GM18520 (cell line): Measurements from ENCODE around the gene EFNB2.

ENCODE experiments used
- ATAC-seq: cut with Tn5 transposase; IDR thresholded peaks from one replicate; pipeline ENCODE4 v1.9.1; 2021; ENCODE audit not compliant: unreplicated experiment

Gene EFNB2

GRCh38 chr13:106503730-106504453 lies 31.6 kb downstream of the EFNB2 start:
- ATAC-seq, result no peak

DNA sequence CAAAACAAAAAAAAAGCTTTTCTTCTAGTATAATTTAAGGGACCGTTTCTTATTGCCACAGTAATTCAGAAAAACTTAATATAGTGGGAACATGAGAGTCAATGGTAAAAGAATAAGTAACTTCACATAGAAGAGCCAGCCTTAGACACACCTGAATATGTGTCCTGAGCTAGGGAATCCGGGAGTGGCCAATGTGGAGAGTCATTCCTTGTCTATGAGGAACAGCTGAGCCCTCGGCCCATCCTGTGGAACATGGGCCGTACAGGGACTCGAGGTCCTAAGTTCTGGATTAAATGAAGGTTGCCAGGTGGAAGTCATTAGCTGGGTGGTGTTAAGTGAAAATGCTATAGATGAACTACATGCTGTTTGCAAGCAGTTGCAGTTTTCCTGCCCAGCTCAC lies 32.2 kb downstream of the EFNB2 start:
- no peak for ATAC-seq

GRCh38 chr13:106500445-106500844 lies 35.0 kb downstream of the EFNB2 start:
- no peak for ATAC-seq

DNA sequence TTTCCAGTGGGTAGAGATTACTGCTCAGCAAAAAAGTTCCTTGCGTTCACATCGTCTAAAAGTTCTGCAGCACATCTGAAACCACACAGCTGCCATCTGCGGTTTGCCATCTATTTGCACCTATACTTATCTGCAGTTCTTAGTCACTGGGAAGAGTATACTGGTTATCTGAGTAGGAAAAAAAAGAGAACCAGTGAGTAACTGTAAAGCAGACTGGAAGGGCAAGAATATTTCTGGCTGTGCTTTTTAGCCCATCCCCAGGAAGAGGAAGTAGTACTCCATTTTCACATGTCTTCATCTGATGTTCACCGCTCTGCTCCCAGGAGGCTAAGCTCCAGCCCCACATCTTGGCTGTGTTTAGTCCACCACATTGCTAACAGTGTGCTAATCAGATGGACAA lies 35.6 kb downstream of the EFNB2 start:
- no peak for ATAC-seq

DNA sequence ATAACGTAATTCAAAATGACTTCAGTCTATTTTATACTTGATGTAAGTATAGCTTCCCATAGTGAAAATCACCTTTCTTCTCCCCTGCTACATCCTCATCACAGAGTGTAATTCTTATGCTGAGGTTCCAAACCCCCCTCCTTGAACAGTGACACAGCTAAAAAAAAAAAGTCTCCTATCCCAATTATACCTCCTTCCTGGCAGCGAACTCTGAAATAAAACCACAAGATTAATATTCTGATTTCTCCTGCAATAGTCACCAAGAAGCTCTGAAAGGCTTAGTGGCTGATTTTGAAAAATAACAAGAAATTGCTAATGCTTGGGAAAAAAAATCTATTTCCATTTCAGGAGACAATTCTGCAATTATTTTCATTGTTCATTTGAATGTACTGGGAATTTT lies 36.3 kb downstream of the EFNB2 start:
- no peak for ATAC-seq

GRCh38 chr13:106498571-106498970 lies 36.9 kb downstream of the EFNB2 start:
- ATAC-seq, result no peak

DNA sequence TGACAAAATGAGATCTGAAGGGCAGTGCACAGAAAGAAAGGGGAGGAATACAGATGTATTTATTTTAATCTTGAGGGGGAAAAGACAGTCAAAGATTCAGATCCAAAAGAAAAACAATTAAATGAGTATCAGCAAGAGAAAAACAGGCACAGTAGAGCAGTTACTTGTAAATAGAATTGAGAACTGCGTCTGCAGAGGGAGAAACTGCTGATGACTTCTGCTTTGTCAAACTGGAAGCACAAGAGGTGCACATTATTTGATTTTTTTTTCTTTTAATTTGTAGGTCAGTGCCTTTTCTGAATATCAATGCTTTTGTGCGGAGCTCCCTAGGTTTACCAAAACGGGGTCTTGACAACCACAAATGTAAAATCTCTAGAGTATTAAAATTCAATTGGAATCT lies 37.3 kb downstream of the EFNB2 start:
- ATAC-seq, result no peak

DNA sequence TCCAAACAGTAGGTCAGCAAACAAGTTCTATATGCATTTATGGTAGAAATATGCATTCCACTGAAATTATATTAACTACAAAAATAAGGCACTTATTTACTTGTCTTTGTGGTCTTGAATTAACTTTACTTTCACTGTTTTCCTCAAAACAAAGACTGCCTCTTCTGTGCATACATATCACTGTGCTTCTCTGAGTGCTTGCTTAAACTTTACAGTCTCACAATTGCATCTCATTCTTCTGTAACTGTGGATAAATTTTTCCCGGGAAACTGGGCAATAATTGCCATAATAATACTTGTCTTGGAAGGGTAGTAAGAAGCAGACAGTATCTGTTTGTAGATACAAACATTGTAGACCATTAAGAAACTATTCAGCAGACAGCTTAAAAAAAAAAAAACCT lies 38.4 kb downstream of the EFNB2 start:
- no peak for ATAC-seq

DNA sequence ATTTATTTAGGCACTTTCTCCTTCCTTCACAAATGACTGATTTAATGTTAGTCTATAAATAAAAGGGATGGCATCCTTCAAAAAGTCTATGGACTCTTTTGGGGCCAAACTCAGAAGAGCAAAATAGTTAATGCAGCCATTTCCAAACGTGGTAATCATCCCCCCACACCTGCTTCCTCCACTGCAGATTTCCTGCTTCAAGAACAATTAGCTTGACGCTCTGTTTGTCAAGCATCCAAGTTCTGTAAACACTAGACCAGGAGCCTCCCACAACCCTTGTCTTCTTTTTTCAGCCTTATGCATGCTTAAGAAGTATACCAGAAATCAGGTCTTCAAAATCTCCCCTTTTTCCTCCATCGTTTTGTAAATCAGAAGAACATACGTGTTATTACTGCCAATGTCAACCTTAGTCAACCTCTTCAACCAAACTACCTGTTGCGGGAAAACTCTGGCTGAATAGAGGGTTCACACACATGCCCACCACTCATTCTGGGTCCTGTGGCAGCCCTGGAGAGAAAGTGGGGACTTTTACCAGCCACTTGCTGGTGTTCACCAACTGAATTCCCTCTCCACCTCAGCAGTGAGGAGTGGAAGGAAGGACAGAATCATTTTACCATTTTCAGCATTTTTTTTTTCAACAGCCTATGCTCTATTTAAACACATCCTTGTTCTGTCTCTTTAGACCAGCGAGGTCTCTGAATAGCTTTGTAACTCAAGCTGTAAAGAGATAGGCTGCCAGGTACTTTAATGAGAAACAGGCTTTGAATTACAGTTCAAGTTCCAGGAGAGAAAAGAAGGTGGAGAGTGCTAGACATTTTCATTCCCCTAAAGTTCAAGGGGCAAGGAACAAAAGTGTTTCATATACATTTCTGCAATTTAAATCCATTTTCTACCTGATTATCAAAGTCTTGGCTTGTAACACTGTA lies 39.1 kb downstream of the EFNB2 start:
- ATAC-seq, result no peak

- ATAC-seq, result no peak
These were observed 40.5 kb downstream of the EFNB2 start for GRCh38 chr13:106494936-106495335.

DNA sequence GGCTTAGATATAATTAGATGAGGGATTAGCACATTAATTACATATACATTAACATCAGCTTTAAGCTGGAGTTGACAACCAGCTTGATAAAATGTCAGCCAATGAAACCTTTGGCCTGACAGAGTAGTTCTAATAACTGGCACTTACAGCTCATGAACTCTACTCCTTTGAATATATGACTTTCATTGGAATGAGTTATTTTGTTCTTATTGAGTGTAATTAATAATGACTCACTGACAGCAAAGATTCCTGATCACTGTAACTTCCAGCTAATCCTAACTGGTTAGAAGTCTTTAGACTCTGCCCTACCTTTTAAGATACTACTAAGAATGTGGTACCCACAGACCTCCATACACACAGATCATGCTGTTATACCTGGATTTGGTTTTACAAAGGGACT lies 41.0 kb downstream of the EFNB2 start:
- no peak for ATAC-seq

GRCh38 chr13:106493533-106494220 lies 41.8 kb downstream of the EFNB2 start:
- peak; percentile 52 for ATAC-seq

DNA sequence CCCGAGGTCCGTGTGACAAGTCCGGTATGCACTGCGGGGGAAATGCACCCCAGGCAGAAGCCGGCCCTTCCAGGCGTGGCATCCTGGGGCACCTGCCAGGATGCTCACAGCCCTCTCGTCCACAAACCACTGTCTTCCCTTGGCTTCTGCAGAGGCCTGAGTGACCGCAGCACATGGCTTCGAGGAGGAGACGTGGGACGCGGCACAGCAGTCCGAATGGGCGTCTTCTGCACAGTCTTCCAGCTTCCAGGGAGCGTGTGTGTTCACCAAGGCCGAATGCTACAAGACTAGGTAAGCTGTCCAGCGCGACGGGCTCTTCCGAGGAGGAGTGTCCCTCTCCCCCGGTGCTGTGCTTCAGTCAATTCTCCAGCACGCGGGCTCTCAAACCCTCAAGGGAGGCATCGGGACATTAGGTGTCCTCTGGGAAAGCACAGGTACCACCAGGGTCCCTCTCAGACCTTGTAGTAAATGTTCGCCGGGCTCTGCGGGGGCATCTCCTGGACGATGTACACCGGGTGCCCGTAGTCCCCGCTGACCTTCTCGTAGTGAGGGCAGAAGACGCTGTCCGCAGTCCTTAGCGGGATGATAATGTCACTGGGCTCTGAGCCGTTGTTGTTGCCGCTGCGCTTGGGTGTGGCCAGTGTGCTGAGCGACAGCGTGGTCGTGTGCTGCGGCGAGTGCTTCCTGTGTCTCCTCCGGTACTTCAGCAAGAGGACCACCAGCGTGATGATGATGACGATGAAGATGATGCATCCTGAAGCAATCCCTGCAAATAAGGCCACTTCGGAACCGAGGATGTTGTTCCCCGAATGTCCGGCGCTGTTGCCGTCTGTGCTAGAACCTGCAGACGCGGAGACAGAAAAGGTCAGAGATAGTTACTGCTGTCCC lies 42.6 kb downstream of the EFNB2 start:
- ATAC-seq, result no peak

- ATAC-seq, result no peak
These were observed 43.4 kb downstream of the EFNB2 start for GRCh38 chr13:106491928-106492587.

GRCh38 chr13:106491463-106491862 lies 44.0 kb downstream of the EFNB2 start:
- ATAC-seq, result no peak

- no peak for ATAC-seq
These were observed 44.7 kb downstream of the EFNB2 start for GRCh38 chr13:106490569-106491321.

- ATAC-seq, result no peak
These were observed 45.5 kb downstream of the EFNB2 start for GRCh38 chr13:106489849-106490568.

DNA sequence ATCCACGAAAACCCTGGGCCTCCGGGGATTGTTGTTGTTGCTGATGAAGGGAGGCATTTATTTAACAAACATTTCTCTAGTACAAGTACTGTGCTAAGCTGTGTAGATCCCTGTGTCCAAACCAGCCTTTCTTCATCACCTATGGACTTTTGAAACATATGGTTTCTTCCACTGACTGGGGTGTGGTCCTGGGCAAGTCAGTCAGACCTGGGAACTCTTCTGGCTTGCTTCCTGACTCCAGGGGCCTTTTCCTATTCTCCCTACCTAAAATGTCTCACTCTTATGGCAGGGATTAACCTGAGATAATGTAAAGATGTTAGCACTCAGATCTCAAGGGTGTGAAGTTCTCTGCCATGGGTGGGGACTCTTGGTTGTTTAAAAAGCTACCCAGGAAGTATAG lies 46.8 kb downstream of the EFNB2 start:
- no peak for ATAC-seq

DNA sequence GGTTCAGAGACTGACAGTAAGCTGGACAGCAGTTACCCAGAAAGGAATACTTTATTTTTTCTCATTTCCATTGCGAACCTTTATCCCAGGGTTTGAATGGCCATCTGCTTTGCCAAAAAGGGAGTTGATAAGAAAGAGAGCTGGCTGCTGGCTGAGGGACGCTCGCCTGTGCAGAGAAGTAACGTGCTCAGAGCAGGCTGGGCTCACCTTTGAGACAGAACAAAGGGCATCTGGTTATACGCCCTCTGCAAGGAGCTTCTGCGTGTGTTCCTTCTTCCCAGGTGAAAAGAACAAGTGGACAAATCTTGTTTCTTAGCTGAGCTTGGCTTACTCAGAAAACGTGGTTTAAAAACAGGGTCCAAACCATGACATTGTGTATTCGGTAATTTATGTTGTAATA lies 47.4 kb downstream of the EFNB2 start:
- ATAC-seq, result no peak
